Skeletal muscle tissue (tissue), 4 donors: ENCODE data around the gene DENND2A. TPM values are rescaled to one million over a fixed set of nuclear protein-coding genes. Genes with fewer than 3 reads are reported as not detected.

ENCODE experiments used
- H3K27ac ChIP-seq: one replicate; pipeline ENCODE4 v1.7.0; 2013; ENCODE audit warnings: mild to moderate bottlenecking, low read depth, low read length, inconsistent platforms
- H3K27me3 ChIP-seq, 3 donors: one replicate each; pipeline ENCODE4 v1.7.0; 2013; ENCODE audit warnings: low read length in 3 of 3; ENCODE audit not compliant: control insufficient read depth in 3 of 3, insufficient read depth in 3 of 3
- H3K36me3 ChIP-seq, 3 donors: one replicate each; pipeline ENCODE4 v1.7.0; 2013; ENCODE audit warnings: low read length in 3 of 3; ENCODE audit not compliant: control insufficient read depth in 3 of 3, insufficient read depth in 3 of 3
- H3K4me1 ChIP-seq, 3 donors: one replicate each; pipeline ENCODE4 v1.7.0; 2013; ENCODE audit warnings: low read length in 3 of 3, mild to moderate bottlenecking in 3 of 3; ENCODE audit not compliant: control insufficient read depth in 3 of 3, insufficient read depth in 3 of 3
- H3K4me3 ChIP-seq, 3 donors: one replicate each; pipeline ENCODE4 v1.7.0; 2013; ENCODE audit warnings: low read length in 3 of 3
- H3K9ac ChIP-seq, 3 donors: one replicate each; pipeline ENCODE4 v1.7.0; 2013; ENCODE audit warnings: low read length in 3 of 3, mild to moderate bottlenecking in 3 of 3, moderate library complexity in 2 of 3, low read depth in 1 of 3
- H3K9me3 ChIP-seq, 3 donors: one replicate each; pipeline ENCODE4 v1.7.0; 2013; ENCODE audit warnings: low read length in 3 of 3; ENCODE audit not compliant: control insufficient read depth in 3 of 3
- total RNA-seq: library from RNA; depleted of rRNA; stranded (reverse); fragments of >200 nt; gene quantifications from one replicate; pipeline ENCODE4 v1.2.3, GENCODE V29; 2014
- donor health status: Osteomylitis.

DENND2A gene, protein sequence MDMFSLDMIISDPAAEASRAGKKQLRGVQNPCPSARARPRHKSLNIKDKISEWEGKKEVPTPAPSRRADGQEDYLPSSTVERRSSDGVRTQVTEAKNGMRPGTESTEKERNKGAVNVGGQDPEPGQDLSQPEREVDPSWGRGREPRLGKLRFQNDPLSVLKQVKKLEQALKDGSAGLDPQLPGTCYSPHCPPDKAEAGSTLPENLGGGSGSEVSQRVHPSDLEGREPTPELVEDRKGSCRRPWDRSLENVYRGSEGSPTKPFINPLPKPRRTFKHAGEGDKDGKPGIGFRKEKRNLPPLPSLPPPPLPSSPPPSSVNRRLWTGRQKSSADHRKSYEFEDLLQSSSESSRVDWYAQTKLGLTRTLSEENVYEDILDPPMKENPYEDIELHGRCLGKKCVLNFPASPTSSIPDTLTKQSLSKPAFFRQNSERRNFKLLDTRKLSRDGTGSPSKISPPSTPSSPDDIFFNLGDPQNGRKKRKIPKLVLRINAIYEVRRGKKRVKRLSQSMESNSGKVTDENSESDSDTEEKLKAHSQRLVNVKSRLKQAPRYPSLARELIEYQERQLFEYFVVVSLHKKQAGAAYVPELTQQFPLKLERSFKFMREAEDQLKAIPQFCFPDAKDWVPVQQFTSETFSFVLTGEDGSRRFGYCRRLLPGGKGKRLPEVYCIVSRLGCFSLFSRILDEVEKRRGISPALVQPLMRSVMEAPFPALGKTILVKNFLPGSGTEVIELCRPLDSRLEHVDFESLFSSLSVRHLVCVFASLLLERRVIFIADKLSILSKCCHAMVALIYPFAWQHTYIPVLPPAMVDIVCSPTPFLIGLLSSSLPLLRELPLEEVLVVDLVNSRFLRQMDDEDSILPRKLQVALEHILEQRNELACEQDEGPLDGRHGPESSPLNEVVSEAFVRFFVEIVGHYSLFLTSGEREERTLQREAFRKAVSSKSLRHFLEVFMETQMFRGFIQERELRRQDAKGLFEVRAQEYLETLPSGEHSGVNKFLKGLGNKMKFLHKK
- total RNA-seq = 32.4 TPM

DNA sequence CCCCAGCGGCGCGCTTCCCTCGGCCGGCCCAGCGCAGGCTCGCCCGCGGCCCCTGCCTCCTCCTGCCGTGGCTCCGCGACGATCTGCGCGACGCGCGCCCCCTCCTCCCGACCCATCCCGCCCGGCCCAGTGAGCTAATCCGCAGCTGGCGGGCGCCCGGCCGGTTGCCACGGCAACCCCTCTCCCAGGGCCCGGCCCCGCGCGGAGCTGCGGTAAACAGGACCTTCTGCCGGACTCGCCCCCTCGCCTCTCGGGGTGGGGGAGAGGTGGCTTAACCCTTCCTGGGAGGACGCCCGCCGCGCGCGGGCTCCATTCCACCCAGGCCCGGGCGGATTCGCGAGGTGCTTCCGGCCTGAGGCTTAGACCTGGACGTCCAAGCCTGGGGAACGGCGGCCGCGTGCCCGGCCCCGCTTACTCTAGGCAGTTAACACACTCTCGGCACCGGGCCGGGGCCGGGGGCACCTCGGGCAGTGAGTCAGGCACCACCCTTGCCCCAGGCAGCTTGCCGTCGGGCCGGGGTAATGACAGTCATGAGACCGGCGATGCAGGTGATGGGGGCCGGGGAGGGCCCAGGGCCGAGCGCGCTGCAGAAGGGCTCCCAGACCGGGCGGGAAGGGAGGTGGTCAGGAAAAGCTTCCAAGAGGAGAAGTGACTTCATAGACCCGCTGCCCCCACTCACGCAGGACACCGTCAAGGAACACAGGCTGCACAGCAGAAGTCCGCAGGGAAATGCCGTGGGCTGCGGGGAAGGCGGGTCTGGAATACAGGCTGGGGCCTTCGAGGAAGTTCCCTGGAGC lies at the start of gene DENND2A:
Gene DENND2A (minus strand): TSS at position 87 of the 797 bp plus-strand sequence. CDS start 38,416 bp downstream, outside the sequence.
- Histone ChIP-seq H3K9ac (peak within 1 kb of the TSS; percentile 51 to 77 (median 76)), H3K27me3 (peaks cover 20 to 45% (median 41%) of the 10 kb centered on the region in 3 donors)

DNA sequence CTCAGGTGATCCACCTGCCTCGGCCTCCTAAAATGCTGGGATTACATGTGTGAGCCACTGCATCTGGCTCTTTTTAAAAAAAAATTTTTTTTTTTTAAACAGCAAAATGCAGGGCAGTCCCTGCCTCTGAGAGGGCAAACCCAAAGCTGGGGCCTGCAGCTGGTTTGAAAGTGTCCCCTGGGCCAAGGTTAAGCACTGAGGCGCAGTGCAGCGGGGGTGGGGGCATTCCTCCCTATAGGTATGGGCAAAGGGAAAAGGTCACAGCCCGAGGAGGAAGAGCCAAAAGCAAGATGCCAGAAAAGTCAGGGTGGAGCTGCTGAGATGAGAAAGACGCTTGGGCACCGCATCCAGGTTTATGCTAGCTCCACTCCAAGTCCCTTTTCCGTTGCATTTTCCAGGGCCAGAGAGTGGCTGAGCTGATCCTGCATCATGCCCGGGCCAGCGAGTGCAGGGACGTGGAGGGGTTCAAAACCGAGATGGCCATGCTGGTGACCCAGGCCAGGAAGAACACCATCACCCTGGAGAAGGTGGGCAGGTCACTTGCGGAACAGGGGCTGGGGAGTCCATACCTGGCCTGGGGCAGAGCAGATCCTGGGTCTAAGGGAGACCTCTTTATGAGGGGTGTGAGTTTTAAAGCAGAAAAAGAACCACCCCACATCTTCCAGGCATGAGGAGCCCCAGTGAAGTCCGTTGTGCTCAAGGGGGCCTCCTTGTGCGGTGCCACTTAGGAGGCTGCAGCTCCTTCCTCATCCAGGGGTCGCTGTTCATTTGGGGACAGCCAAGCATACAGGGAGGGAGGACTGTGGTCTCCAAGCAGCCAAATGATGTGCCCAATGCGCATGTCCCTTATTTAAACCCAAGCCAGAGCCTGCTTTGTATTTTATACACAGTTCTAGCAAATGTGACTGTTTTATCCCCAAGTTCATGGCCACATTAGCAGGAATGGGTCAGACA lies 48.9 kb upstream of the DENND2A start:
- no peaks in the 10 kb centered on the region for H3K9me3 ChIP-seq
- H3K9ac ChIP-seq = no peak overlapping the region
- no peak overlapping the region for H3K27ac ChIP-seq
- no peaks in the 10 kb centered on the region for H3K27me3 ChIP-seq
- H3K36me3 ChIP-seq = peaks cover 15 to 30% (median 27%) of the 10 kb centered on the region in 3 donors
- no peak overlapping the region for H3K4me3 ChIP-seq
- H3K4me1 ChIP-seq = peaks cover 0 to 4% (median 3%) of the 10 kb centered on the region in 3 donors

More for the DNA sequence above, at the start of gene DENND2A:
- peak within 1 kb of the TSS; percentile 66 for H3K27ac ChIP-seq
- peaks cover 19 to 33% (median 26%) of the 10 kb centered on the region in 3 donors for H3K4me1 ChIP-seq
- no peaks in the 10 kb centered on the region for H3K36me3 ChIP-seq
- H3K9me3 ChIP-seq = no peaks in the 10 kb centered on the region
- peak within 1 kb of the TSS; percentile 60 to 72 (median 72) for H3K4me3 ChIP-seq

DNA sequence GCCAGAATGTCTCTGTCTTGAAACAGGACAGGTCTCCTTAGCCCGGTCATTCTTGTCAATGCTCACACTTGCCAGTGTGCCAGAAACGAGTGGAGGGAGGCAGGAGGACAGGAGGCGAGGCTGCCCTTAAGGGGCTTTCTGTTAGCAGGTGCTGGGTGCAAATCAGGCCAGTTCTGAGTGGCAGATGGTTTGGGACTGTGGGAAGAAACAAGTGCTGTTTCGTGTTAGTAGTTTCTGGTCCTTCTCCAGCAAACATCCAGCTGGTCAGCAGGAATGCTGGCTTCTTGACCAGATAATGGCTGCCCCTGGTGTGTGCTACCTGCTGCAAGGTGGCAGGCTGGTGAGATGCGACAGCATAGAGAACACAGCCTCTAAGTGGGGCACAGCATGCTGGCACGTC lies 47.7 kb upstream of the DENND2A start:
- H3K4me3 ChIP-seq = no peak overlapping the region
- H3K9me3 ChIP-seq = no peaks in the 10 kb centered on the region
- H3K9ac ChIP-seq = no peak overlapping the region
- no peaks in the 10 kb centered on the region for H3K27me3 ChIP-seq
- H3K4me1 ChIP-seq = peaks cover 0 to 4% (median 3%) of the 10 kb centered on the region in 3 donors
- H3K27ac ChIP-seq = no peak overlapping the region
- H3K36me3 ChIP-seq = peaks cover 18 to 32% (median 30%) of the 10 kb centered on the region in 3 donors

DNA sequence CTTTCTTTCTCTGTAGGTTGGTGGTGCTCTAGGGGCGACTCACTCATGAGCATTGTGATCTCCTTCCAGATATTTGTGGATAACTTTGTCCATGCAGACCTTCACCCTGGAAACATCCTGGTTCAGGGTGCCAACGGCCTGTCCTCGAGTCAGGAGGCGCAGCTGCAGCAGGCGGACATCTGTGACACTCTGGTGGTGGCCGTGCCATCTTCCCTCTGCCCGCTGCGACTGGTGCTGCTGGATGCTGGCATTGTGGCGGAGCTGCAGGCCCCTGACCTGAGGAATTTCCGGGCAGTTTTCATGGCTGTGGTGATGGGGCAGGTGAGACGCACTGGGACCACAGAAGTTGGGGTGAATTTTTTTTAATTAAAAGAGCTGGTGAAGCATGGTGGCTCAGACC lies 46.3 kb upstream of the DENND2A start:
- no peaks in the 10 kb centered on the region for H3K27me3 ChIP-seq
- no peak overlapping the region for H3K9ac ChIP-seq
- H3K4me1 ChIP-seq = peaks cover 0 to 4% (median 3%) of the 10 kb centered on the region in 3 donors
- peaks cover 22 to 32% (median 31%) of the 10 kb centered on the region in 3 donors for H3K36me3 ChIP-seq
- H3K27ac ChIP-seq = no peak overlapping the region
- no peak overlapping the region for H3K4me3 ChIP-seq
- H3K9me3 ChIP-seq = no peaks in the 10 kb centered on the region

DNA sequence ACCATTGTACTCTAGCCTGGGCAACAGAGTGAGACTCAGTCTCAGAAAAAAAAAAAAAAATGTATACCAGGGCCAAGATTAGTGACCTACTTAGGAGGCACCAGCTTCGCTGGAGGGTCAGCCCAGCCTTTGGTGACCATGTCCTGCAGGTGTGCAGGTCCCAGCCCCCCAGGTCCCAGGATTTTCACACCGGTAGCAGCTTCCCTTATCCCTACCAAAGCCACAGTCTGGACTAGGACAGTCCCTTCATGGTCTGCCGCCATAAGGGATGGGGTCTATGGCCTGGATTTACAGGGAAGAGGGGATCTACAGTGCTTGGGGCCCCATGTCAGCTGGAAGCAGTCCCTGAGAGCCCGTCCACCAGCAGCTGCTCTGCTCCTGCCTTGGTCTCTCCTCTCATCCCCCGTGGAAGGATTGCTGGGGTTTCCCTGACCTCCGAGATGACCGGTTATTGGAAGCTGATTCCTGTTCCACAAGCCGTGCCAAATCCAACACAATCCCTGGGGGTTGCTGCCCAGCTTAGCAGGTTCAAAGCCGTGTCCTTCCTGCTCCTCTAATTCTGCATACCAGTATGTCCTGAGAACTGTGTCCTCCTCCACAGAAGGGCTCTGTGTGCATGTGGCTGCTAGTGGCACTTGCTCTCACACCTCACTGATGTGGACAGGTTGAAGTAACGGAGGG lies 44.9 kb upstream of the DENND2A start:
- Histone ChIP-seq H3K9ac (no peak overlapping the region), H3K27ac (no peak overlapping the region), H3K9me3 (no peaks in the 10 kb centered on the region), H3K27me3 (no peaks in the 10 kb centered on the region), H3K4me1 (peaks cover 0 to 4% (median 3%) of the 10 kb centered on the region in 3 donors), H3K36me3 (peaks cover 32 to 35% (median 34%) of the 10 kb centered on the region in 3 donors), H3K4me3 (no peak overlapping the region)

DNA sequence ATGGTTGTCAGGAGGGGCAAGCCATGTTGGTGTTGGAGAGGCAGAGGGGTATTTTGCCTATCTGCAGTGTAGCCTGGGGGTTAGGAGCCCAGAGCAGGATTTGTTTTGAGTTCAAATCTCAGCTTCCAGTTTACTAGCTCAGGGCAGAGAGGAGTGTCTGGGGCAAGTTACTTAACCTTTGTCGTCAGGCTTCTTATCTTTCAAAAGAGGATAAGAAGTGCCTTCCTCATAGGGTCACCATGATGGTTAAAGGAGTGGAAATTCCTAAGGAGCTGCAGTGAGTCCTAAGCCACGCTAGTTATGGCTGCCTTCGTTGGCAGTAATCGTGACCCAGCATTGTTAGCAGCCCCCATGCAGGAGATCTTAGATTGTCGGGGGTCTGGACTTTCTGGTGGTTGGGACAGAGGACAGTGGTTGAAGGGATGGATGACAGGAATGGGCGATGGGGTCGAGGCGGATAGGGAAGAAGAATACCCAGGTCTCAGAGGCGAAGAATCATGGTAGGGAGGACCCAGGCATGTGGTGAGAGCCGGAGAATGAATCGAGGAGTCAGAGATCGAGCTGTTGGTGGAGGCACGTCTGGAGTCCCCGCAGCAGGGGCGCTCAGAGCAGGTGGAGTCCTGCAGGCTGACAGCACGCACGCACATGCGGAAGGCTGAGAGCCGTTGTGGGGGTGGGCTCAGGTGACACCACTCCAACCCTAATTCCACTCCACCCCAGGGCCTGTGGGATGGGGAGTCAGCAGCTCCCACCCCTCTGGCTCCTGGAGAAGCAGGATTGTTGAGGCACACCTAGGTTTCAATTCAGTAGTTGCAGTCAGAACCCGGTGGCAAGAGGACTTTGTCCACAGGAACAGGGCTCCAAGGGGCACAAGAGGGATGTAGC lies 43.7 kb upstream of the DENND2A start:
- Histone ChIP-seq H3K27me3 (no peaks in the 10 kb centered on the region), H3K4me1 (peaks cover 0 to 4% (median 3%) of the 10 kb centered on the region in 3 donors), H3K9me3 (no peaks in the 10 kb centered on the region), H3K27ac (no peak overlapping the region), H3K36me3 (peaks cover 29 to 36% (median 29%) of the 10 kb centered on the region in 3 donors), H3K9ac (no peak overlapping the region), H3K4me3 (no peak overlapping the region)

DNA sequence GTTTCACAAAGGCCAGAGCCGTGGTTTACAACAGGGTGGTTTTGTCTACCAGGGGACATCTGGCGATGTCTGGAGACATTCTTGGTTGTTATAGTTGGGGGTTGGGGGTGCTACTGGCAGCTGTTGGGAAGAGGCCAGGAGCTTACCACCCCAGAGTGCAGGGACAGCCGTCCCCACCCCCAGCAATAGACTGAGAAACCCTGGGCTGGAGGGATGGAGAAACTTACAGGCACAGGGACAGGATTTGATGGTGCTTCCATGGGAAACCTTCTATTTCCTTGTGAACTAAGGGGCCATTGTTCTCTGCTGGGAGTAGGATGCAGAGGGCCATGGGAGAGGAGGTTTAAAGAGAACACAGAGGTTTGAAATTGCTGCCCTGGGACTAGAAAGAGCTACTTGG lies 43.0 kb upstream of the DENND2A start:
- Histone ChIP-seq H3K9ac (no peak overlapping the region), H3K27me3 (no peaks in the 10 kb centered on the region), H3K27ac (no peak overlapping the region), H3K36me3 (peaks cover 29 to 42% (median 31%) of the 10 kb centered on the region in 3 donors), H3K4me1 (peaks cover 0 to 4% (median 3%) of the 10 kb centered on the region in 3 donors), H3K4me3 (no peak overlapping the region), H3K9me3 (no peaks in the 10 kb centered on the region)

DNA sequence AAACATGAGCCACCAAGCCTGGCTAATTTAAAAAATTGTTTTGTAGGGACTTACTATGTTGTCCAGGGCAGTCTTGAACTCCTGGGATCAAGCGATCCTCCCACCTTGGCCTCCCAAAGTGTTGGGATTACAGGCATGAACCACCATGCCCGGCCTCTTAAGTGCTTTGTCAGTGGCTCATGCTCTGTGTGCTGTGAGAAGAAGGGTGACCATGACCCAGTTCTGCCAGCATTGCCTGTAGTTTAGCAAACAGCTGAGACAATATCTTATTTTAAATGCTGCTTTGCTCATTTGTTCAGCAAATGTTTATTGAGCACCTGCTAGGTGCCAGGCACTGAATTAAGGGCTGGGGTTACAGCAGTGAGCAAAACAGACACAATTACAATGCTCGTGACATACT lies 41.2 kb upstream of the DENND2A start:
- Histone ChIP-seq H3K36me3 (peaks cover 21 to 38% (median 28%) of the 10 kb centered on the region in 3 donors), H3K9ac (no peak overlapping the region), H3K9me3 (no peaks in the 10 kb centered on the region), H3K27me3 (no peaks in the 10 kb centered on the region), H3K27ac (no peak overlapping the region), H3K4me1 (peaks cover 0 to 4% (median 3%) of the 10 kb centered on the region in 3 donors), H3K4me3 (no peak overlapping the region)
